Activated T-helper 2 cell treated with anti-CD3 and anti-CD28 coated beads, Interferon-gamma antibody, Interleukin-2, Interleukin-4, amounts not matched to agents 10 μg/mL and 5 μg/mL and 100 μg/mL, durations not matched to agents 14 hours and 24 hours and 36 hours (primary cell): ENCODE results near the gene PIGS. TPM values are rescaled to one million over a fixed set of nuclear protein-coding genes. Genes with fewer than 3 reads are reported as not detected.
"Not testable (repeated sequence)": the region's sequence is repeated elsewhere in the genome, so short reads cannot be mapped to it uniquely, and the experiment has no call there.

Experiments used
- DNase-seq: peaks from one replicate; pipeline ENCODE4 v3.0.0; 2021; ENCODE audit warnings: low spot score
- H3K27ac Mint-ChIP-seq: one replicate; pipeline ENCODE4 v1.8.0; 2021; ENCODE audit warnings: mixed read lengths
- H3K27me3 Mint-ChIP-seq: one replicate; pipeline ENCODE4 v1.8.0; 2021; ENCODE audit warnings: low read depth, mixed read lengths
- H3K36me3 Mint-ChIP-seq: one replicate; pipeline ENCODE4 v1.8.0; 2021; ENCODE audit warnings: low read depth, mixed read lengths
- H3K4me1 Mint-ChIP-seq: one replicate; pipeline ENCODE4 v1.8.0; 2021; ENCODE audit warnings: low read depth, mixed read lengths
- H3K4me3 Mint-ChIP-seq: one replicate; pipeline ENCODE4 v1.8.0; 2021; ENCODE audit warnings: low read depth, mild to moderate bottlenecking, moderate library complexity, mixed read lengths
- H3K9me3 Mint-ChIP-seq: one replicate; pipeline ENCODE4 v1.8.0; 2021; ENCODE audit warnings: mixed read lengths
- intact Hi-C: fragments of 100-400 bp; cut with micrococcal nuclease; formaldehyde crosslinking; loops from one replicate; pipeline ENCODE4 v1.15.1; 2023
- total RNA-seq: library from RNA; stranded (reverse); gene quantifications from 2 replicates; pipeline ENCODE4 v1.2.3, GENCODE V29; 2022

Gene PIGS
- total RNA-seq, 1 donor from 2014 or later = 65.1 TPM

- Mint-ChIP-seq H3K27ac (no peak overlapping the region), H3K9me3 (no peaks in the 10 kb centered on the region), H3K4me3 (no peak overlapping the region), H3K4me1 (no peaks in the 10 kb centered on the region), H3K36me3 (no peaks in the 10 kb centered on the region), H3K27me3 (no peaks in the 10 kb centered on the region)
- DNase-seq = no peak
- intact Hi-C loops = no loop called here
Observed at GRCh38 chr17:28529013-28529400, 42.3 kb downstream of the PIGS start.

DNA sequence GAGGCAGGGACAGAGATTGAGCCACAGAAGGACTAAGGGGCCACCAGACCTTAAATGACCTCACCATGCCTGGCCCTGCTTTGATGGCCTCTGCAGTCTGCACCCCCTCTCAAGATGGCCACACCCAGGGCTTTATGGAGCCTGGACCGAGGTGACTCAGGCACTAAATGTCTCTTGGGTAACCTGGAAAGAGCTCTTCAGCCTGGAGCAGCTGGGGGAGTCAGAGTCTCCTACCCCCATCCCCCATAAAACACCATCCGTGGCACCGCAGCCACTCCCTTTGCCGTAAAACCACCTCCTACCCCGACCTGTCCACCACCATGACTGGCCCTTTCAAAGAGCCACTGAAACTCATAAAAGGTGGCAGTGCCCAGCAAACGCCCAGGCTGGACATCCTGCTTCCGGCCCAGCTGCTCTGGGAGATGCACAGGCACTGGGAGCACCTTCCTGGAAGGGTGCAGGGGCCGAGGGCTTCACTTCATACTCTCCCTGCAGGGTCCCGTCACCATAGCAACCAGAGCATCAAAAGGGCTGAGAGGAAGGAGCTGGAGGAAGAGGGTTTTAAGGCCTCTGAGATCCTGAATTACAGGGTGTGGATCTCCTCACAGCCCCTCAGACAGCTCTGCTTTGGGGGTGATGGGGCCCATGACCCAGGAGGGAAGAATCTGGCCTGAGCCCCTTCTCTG lies 42.9 kb downstream of the PIGS start:
- no peak overlapping the region for H3K4me3 Mint-ChIP-seq
- H3K27ac Mint-ChIP-seq = no peak overlapping the region
- no peaks in the 10 kb centered on the region for H3K4me1 Mint-ChIP-seq
- DNase-seq = no peak
- H3K27me3 Mint-ChIP-seq = no peaks in the 10 kb centered on the region
- intact Hi-C loops = no loop called here
- H3K9me3 Mint-ChIP-seq = no peaks in the 10 kb centered on the region
- H3K36me3 Mint-ChIP-seq = no peaks in the 10 kb centered on the region

GRCh38 chr17:28527859-28528258 lies 43.5 kb downstream of the PIGS start:
- no peak for DNase-seq
- H3K4me1 Mint-ChIP-seq = no peaks in the 10 kb centered on the region
- H3K36me3 Mint-ChIP-seq = no peaks in the 10 kb centered on the region
- H3K27me3 Mint-ChIP-seq = no peaks in the 10 kb centered on the region
- intact Hi-C loops = no loop called here
- no peak overlapping the region for H3K27ac Mint-ChIP-seq
- no peaks in the 10 kb centered on the region for H3K9me3 Mint-ChIP-seq
- H3K4me3 Mint-ChIP-seq = no peak overlapping the region

GRCh38 chr17:28527181-28527681 lies 44.1 kb downstream of the PIGS start:
- no peak overlapping the region for H3K4me3 Mint-ChIP-seq
- H3K4me1 Mint-ChIP-seq = no peaks in the 10 kb centered on the region
- no peak overlapping the region for H3K27ac Mint-ChIP-seq
- no peak for DNase-seq
- intact Hi-C loops = no loop called here
- H3K27me3 Mint-ChIP-seq = no peaks in the 10 kb centered on the region
- H3K36me3 Mint-ChIP-seq = no peaks in the 10 kb centered on the region
- no peaks in the 10 kb centered on the region for H3K9me3 Mint-ChIP-seq

DNA sequence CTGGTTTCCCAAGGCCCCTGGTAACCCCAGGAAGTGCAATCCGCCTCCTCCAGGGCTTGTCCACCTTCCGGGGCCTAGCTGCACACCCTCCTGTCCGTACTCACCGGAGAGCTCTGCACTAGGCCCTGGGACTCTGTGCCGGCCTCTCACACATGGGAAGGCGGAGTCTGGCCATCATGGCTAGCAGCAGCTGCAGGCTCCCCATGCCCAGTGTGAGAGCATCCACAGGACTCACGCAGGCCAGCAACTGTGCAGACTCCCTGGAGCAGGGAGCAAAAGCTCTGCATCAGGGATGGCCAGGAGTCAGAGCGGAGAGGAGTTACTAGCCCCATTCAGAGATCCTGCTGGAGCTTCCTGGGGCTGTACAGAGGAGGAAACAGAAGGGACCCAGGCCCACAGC lies 44.9 kb downstream of the PIGS start:
- intact Hi-C loops = no loop called here
- H3K4me1 Mint-ChIP-seq = no peaks in the 10 kb centered on the region
- H3K27me3 Mint-ChIP-seq = no peaks in the 10 kb centered on the region
- H3K4me3 Mint-ChIP-seq = no peak overlapping the region
- H3K9me3 Mint-ChIP-seq = no peaks in the 10 kb centered on the region
- no peak overlapping the region for H3K27ac Mint-ChIP-seq
- H3K36me3 Mint-ChIP-seq = no peaks in the 10 kb centered on the region
- no peak for DNase-seq

GRCh38 chr17:28524476-28525424 lies 46.6 kb downstream of the PIGS start:
- Mint-ChIP-seq H3K27ac (no peak overlapping the region), H3K4me3 (no peak overlapping the region), H3K27me3 (no peaks in the 10 kb centered on the region), H3K4me1 (no peaks in the 10 kb centered on the region), H3K36me3 (no peaks in the 10 kb centered on the region), H3K9me3 (no peaks in the 10 kb centered on the region)
- DNase-seq = no peak
- intact Hi-C loops = no loop called here

- Mint-ChIP-seq H3K4me1 (no peaks in the 10 kb centered on the region), H3K36me3 (no peaks in the 10 kb centered on the region)
- DNase-seq = no peak
Observed at GRCh38 chr17:28523876-28524275, 47.4 kb downstream of the PIGS start.

DNA sequence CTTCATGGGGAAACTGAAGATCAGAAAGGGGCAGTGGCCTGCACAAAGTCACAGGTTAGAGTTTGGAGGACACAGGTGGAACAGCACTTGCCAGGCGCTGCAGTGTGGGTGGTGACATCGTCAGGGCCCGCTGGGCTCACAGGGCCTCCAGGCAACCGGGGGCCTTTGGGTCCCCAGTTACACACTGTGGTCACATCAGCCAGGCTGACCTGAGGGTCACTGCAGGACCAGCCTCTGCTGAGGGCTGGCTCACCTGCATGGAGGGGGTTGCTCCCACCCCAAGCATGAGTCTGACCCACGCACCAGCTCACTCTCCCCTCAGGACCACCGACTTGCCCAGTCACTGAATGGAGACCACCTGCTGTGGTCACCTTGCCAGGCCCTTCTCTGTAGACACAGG lies 48.1 kb downstream of the PIGS start:
- H3K27ac Mint-ChIP-seq = no peak overlapping the region
- no peaks in the 10 kb centered on the region for H3K36me3 Mint-ChIP-seq
- DNase-seq = no peak
- intact Hi-C loops = no loop called here
- H3K9me3 Mint-ChIP-seq = no peaks in the 10 kb centered on the region
- peaks cover 6% of the 10 kb centered on the region for H3K27me3 Mint-ChIP-seq
- H3K4me1 Mint-ChIP-seq = no peaks in the 10 kb centered on the region
- no peak overlapping the region for H3K4me3 Mint-ChIP-seq

More at GRCh38 chr17:28523876-28524275, 47.4 kb downstream of the PIGS start:
- no peak overlapping the region for H3K27ac Mint-ChIP-seq
- intact Hi-C loops = no loop called here
- H3K4me3 Mint-ChIP-seq = no peak overlapping the region
- peaks cover 2% of the 10 kb centered on the region for H3K27me3 Mint-ChIP-seq
- no peaks in the 10 kb centered on the region for H3K9me3 Mint-ChIP-seq

GRCh38 chr17:28522281-28522680 lies 49.0 kb downstream of the PIGS start:
- H3K36me3 Mint-ChIP-seq, H3K4me3 Mint-ChIP-seq, H3K9me3 Mint-ChIP-seq, DNase-seq, intact Hi-C loops, H3K4me1 Mint-ChIP-seq, H3K27me3 Mint-ChIP-seq, H3K27ac Mint-ChIP-seq: not testable (repeated sequence)

- Mint-ChIP-seq H3K36me3 (no peaks in the 10 kb centered on the region), H3K27me3 (peaks cover 6% of the 10 kb centered on the region), H3K4me1 (no peaks in the 10 kb centered on the region), H3K4me3 (no peak overlapping the region), H3K9me3 (peaks cover under 1% of the 10 kb centered on the region), H3K27ac (no peak overlapping the region)
- intact Hi-C loops = no loop called here
- DNase-seq = no peak
Observed at GRCh38 chr17:28521311-28522085, 49.8 kb downstream of the PIGS start.

DNA sequence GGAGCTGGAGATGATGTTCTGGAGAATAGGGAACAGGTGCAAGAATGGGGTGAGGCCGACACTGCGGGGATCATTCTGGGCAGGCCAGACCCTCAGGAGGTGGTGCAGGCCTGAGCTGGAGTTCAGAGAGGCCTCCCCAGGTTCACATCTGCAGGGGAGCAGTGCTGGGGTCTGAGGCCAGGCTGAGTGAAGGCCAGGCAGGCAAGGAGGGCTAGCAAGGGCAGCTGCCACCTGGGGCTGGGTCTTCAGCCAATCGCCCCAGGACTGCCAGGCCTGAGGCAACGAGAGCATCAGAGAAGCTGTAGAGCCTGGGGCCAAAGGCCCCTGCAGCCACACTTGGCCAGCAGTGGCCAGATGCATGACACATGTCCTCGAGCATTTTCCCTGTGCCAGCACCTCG lies 50.6 kb downstream of the PIGS start:
- Mint-ChIP-seq H3K4me3 (no peak overlapping the region), H3K4me1 (no peaks in the 10 kb centered on the region), H3K27ac (no peak overlapping the region), H3K27me3 (peaks cover 6% of the 10 kb centered on the region), H3K9me3 (peaks cover 4% of the 10 kb centered on the region), H3K36me3 (no peaks in the 10 kb centered on the region)
- intact Hi-C loops = no loop called here
- no peak for DNase-seq

- Mint-ChIP-seq H3K27ac (no peak overlapping the region), H3K36me3 (no peaks in the 10 kb centered on the region), H3K9me3 (peaks cover 4% of the 10 kb centered on the region), H3K27me3 (peaks cover 6% of the 10 kb centered on the region), H3K4me1 (no peaks in the 10 kb centered on the region), H3K4me3 (no peak overlapping the region)
- no peak for DNase-seq
- intact Hi-C loops = no loop called here
Observed at GRCh38 chr17:28519236-28519635, 52.1 kb downstream of the PIGS start.
